Tibial artery (tissue), 4 donors: ENCODE data around the gene ANGPTL4.

Experiments
- DNase-seq, 2 donors: peaks; one replicate each; pipeline ENCODE4 v3.0.0-alpha.2; 2019
- H3K27ac ChIP-seq, 2 donors: fragments of 200-600 bp; sonication (generic) in 1 of 2; 1 replicate in 1 of 2; 2 replicates in 1 of 2; pipeline ENCODE4 v1.5.1; 2018 to 2019; ENCODE audit warnings: mild to moderate bottlenecking in 1 of 2
- H3K27me3 ChIP-seq, 2 donors: fragments of 200-600 bp; sonication (generic) in 1 of 2; one replicate each; pipeline versions ENCODE4 v1.5.1 to v1.6.0; 2016 to 2019
- H3K36me3 ChIP-seq, 3 donors: fragments of 200-600 bp; sonication (generic) in 2 of 3; one replicate each; pipeline ENCODE4 v1.5.1; 2016 to 2019; ENCODE audit warnings: mild to moderate bottlenecking in 2 of 3
- H3K4me1 ChIP-seq, 4 donors: fragments of 200-600 bp; sonication (generic) in 2 of 4; 1 replicate in 3 of 4; 2 replicates in 1 of 4; pipeline ENCODE4 v1.5.1; 2016 to 2019
- H3K4me3 ChIP-seq, 2 donors: fragments of 200-600 bp; sonication (generic) in 1 of 2; 1 replicate in 1 of 2; 2 replicates in 1 of 2; pipeline ENCODE4 v1.5.1; 2018 to 2019; ENCODE audit warnings: mild to moderate bottlenecking in 2 of 2
- H3K9me3 ChIP-seq, 3 donors: fragments of 200-600 bp; sonication (generic) in 1 of 3; one replicate each; pipeline ENCODE4 v1.5.1; 2016 to 2019
- CTCF ChIP-seq, 2 experiments: fragments of 200-600 bp in 1 of 2; fragments of 450-650 bp in 1 of 2; IDR thresholded peaks; one replicate each; pipeline ENCODE4 v1.5.1; 2017 to 2019; ENCODE audit warnings: antibody characterized with exemption in 2 of 2, mild to moderate bottlenecking in 1 of 2, moderate library complexity in 1 of 2
- intact Hi-C: fragments of 100-400 bp; cut with DNase I; formaldehyde crosslinking; loops from one replicate; pipeline ENCODE4 v1.15.0; 2023; ENCODE audit warnings: low total_unique reads

The ANGPTL4 gene

DNA sequence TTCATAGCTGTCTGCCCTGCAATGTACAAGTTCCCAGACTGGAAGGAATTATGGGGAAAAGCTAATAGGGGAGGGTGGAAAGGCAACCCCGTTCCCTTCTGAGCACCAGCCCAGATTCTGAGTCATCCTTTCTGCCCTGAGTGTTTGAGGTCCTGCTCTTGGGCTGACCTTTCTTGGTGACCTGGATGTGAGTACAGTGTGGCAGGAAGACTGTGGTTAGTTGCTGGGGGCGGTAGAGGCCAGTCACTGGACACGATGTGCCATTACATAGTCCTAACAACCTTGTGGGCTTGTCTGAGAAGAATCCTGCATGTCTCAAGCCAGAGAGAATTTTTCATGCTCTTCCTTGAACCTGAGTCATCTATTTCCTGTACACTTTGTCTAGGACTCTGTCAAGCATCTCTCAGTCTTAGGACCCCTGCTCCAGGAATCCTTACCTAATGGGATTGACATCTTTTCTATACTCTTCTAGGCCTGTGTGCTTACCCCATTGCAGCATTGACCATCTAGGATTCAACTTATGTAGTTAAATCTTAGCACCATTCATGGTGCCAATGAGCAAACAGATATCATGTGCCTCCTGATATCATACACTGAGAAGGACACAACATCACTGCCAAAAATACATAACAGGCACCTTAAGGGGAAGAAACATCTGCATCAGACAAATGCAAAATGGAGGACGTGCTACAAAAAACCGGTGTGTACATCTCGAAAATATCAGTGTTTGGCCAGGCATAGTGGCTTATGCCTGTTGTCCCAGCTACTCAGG is 8.1 kb upstream of the ANGPTL4 start:
- H3K9me3 ChIP-seq, result no peaks in the 10 kb centered on the region
- DNase-seq, result peak; percentile 63 to 83
- TF ChIP-seq CTCF (IDR thresholded peaks at IDR 0.05), result no peak
- intact Hi-C loops, result no loop called here
- no peak overlapping the region for H3K4me3 ChIP-seq
- H3K4me1 ChIP-seq, result peaks cover 0 to 44% (median 20%) of the 10 kb centered on the region in 4 donors
- H3K27me3 ChIP-seq, result no peaks in the 10 kb centered on the region
- no peaks in the 10 kb centered on the region for H3K36me3 ChIP-seq
- peak overlapping the region; percentile 39 to 49 for H3K27ac ChIP-seq

DNA sequence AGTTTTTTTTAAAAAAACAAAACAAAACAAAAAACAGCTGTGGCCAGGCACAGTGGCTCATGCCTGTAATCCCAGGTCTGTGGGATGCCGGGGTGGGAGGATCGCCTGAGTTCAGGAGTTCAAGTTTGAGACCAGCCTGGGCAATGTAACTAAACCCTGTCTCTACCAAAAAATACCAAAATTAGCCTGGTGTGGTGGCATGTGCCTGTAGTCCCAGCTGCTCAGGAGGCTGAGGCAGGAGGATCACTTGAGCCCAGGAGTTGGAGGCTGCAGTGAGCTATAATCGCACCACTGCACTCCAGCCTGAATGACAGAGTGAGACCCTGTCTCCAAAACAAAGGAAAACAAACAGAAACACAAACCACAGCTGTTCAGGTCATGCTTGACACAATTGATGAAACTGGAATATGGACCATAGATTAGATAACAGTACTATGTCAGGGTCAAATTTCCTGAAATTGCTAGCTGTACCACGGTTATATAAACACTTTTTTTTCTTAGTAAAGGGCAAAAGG is 6.9 kb upstream of the ANGPTL4 start:
- no peak for TF ChIP-seq CTCF (IDR thresholded peaks at IDR 0.05)
- H3K36me3 ChIP-seq, result no peaks in the 10 kb centered on the region
- no peaks in the 10 kb centered on the region for H3K27me3 ChIP-seq
- H3K9me3 ChIP-seq, result no peaks in the 10 kb centered on the region
- no peak overlapping the region for H3K4me3 ChIP-seq
- peaks cover 2 to 47% (median 27%) of the 10 kb centered on the region in 4 donors for H3K4me1 ChIP-seq
- no peak for DNase-seq
- intact Hi-C loops, result no loop called here
- H3K27ac ChIP-seq, result no peak overlapping the region

GRCh38 chr19:8358948-8359347 is 5.0 kb upstream of the ANGPTL4 start:
- TF ChIP-seq CTCF (IDR thresholded peaks at IDR 0.05), result no peak
- no peak for DNase-seq
- Histone ChIP-seq H3K36me3 (no peaks in the 10 kb centered on the region), H3K4me1 (peaks cover 4 to 49% (median 32%) of the 10 kb centered on the region in 4 donors), H3K27me3 (no peaks in the 10 kb centered on the region), H3K4me3 (no peak overlapping the region), H3K27ac (no peak overlapping the region), H3K9me3 (no peaks in the 10 kb centered on the region)
- intact Hi-C loops, result no loop called here

DNA sequence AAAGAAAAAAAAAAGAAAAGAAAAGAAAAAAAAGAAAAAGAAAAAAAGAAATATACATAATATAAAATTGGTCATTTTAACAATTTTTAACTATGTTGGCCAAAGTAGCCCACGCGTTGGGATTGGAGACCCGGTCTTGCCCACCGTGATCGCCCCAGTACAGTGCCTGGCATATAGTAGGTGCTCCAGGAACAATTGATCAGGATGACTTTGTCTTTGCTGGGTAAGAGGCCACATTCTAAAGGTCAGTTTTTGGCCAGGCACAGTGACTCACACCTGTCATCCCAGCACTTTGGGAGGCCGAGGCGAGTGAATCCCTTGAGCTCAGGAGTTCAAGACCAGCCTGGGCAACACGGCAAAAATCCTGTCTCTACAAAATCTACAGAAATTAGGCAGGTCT is 3.8 kb upstream of the ANGPTL4 start:
- no peak for TF ChIP-seq CTCF (IDR thresholded peaks at IDR 0.05)
- Histone ChIP-seq H3K4me3 (no peak overlapping the region), H3K36me3 (no peaks in the 10 kb centered on the region), H3K9me3 (no peaks in the 10 kb centered on the region), H3K4me1 (peaks cover 8 to 49% (median 37%) of the 10 kb centered on the region in 4 donors), H3K27ac (no peak overlapping the region), H3K27me3 (no peaks in the 10 kb centered on the region)
- intact Hi-C loops, result no loop called here
- DNase-seq, result no peak

GRCh38 chr19:8361921-8362793 is 1.8 kb upstream of the ANGPTL4 start:
- no peaks in the 10 kb centered on the region for H3K9me3 ChIP-seq
- TF ChIP-seq CTCF (IDR thresholded peaks at IDR 0.05), result no peak
- H3K4me1 ChIP-seq, result peaks cover 8 to 60% (median 38%) of the 10 kb centered on the region in 4 donors
- DNase-seq, result peak; percentile 97 to 99
- intact Hi-C loops, result loop anchor here (2.0 kb wide), 1 partner anchor 29 kb away; the partner anchor contains the start of gene RAB11B
- H3K4me3 ChIP-seq, result peak overlapping the region in 1 of 2 donors; percentile 19
- no peaks in the 10 kb centered on the region for H3K36me3 ChIP-seq
- H3K27me3 ChIP-seq, result no peaks in the 10 kb centered on the region
- peak overlapping the region; percentile 73 to 86 for H3K27ac ChIP-seq
